OCI-LY7 (cell line): ENCODE results near the gene CMIP.

Experiments
- EZH2phosphoT487 ChIP-seq: fragments of 200-600 bp; sonication (generic); IDR thresholded peaks from 2 replicates; pipeline ENCODE4 v1.6.1; 2018; ENCODE audit warnings: low read depth, borderline replicate concordance, mild to moderate bottlenecking, mixed run types, antibody characterized with exemption, low read length, moderate library complexity, mixed read lengths
- TF ChIP-seq, protein P1 (sequence below): fragments of 200-600 bp; sonication (generic); conservative IDR thresholded peaks from 2 replicates; pipeline ENCODE4 v1.5.1; 2014; ENCODE audit warnings: mild to moderate bottlenecking, antibody characterized with exemption, low read length, moderate library complexity, mixed read lengths

DNA sequence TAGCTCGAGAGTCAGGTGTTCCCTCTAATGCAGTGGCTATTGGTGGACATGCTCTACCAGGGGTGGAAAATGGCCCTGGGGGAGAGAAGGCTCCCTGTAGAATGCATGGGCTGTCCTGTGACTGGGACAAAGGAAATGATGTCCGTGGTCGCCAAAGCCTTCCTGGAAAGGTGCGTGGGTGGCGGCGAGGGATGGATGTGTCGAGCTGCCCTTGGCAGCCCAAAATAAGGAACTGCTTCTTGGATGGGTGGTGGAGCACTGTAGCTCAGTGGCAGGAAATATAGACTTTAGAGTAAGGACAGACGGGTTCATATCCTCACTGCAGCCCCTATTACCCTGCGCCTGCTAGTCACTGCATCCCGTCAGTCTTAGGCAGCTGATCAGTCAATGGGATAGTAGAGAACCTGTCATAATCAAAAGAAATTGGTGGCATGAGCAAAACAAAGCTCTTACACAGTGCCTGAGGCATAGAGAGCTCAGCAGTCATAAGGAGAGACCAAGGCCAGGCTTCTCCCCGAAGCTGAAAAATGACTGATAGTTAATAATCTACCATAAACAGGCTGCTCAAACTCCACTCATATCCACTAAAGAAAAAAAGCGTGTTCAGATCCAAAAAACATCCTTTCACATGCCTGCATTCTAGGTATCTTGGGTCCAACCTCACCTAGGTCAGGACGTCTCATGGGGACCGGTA lies 211.0 kb downstream of the CMIP start:
- TF ChIP-seq, protein P1, sequence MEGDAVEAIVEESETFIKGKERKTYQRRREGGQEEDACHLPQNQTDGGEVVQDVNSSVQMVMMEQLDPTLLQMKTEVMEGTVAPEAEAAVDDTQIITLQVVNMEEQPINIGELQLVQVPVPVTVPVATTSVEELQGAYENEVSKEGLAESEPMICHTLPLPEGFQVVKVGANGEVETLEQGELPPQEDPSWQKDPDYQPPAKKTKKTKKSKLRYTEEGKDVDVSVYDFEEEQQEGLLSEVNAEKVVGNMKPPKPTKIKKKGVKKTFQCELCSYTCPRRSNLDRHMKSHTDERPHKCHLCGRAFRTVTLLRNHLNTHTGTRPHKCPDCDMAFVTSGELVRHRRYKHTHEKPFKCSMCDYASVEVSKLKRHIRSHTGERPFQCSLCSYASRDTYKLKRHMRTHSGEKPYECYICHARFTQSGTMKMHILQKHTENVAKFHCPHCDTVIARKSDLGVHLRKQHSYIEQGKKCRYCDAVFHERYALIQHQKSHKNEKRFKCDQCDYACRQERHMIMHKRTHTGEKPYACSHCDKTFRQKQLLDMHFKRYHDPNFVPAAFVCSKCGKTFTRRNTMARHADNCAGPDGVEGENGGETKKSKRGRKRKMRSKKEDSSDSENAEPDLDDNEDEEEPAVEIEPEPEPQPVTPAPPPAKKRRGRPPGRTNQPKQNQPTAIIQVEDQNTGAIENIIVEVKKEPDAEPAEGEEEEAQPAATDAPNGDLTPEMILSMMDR, result no peak
- no peak for TF ChIP-seq EZH2phosphoT487
